ENCODE data around the gene FARP2.

The FARP2 gene

DNA sequence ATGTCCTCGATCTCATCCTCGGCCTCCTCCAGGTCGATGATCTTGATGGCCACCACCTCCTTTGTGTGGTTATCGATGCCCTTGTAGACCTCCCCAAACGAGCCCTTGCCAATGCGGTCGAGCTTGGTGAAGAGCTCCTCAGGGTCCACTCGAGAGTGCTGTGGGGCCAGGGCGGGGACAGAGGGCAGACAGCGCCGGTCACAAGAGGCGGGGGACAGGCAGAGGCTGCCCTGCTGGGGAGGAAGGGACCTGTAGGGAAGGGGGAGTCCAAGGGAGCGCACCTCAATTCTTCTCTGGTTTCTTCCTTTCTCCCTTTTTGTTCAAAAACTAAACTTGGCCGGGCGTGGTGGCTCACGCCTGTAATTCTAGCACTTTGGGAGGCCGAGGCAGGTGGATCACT lies 145.5 kb downstream of the FARP2 start:
- Histone ChIP-seq H3K4me3 (ENCODE audit: low read depth, low read length) (no peak overlapping the region), H3K36me3 (ENCODE audit: control insufficient read depth in 2 of 2, insufficient read depth in 1 of 2, low read length in 2 of 2) (peaks cover 9 to 66% of the 10 kb centered on the region in 2 experiments; a peak in 2 of 3 replicates), H3K27ac (ENCODE audit: extremely low read depth, low read depth, low read length) (no peak overlapping the region), H3K4me1 (ENCODE audit: control insufficient read depth, insufficient read depth, low read length) (peaks cover 3% of the 10 kb centered on the region; the same call in 1 of the 2 replicates), H3K9me3 (ENCODE audit: control insufficient read depth, insufficient read depth, low read depth, low read length) (no peaks in the 10 kb centered on the region)
- no peak for TF ChIP-seq ZNF19 (tag by site-specific recombination; IDR thresholded peaks at IDR 0.05; ENCODE audit: low read depth)
- no peak for TF ChIP-seq KLF7 (tag by site-specific recombination; IDR thresholded peaks at IDR 0.05; ENCODE audit: borderline replicate concordance)
- TF ChIP-seq, protein P1, sequence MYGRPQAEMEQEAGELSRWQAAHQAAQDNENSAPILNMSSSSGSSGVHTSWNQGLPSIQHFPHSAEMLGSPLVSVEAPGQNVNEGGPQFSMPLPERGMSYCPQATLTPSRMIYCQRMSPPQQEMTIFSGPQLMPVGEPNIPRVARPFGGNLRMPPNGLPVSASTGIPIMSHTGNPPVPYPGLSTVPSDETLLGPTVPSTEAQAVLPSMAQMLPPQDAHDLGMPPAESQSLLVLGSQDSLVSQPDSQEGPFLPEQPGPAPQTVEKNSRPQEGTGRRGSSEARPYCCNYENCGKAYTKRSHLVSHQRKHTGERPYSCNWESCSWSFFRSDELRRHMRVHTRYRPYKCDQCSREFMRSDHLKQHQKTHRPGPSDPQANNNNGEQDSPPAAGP (tag by site-specific recombination; IDR thresholded peaks at IDR 0.05), result no peak
- no peak for TF ChIP-seq ZFP41 (tag by site-specific recombination; IDR thresholded peaks at IDR 0.05; ENCODE audit: borderline replicate concordance)
- TF ChIP-seq, protein P2, sequence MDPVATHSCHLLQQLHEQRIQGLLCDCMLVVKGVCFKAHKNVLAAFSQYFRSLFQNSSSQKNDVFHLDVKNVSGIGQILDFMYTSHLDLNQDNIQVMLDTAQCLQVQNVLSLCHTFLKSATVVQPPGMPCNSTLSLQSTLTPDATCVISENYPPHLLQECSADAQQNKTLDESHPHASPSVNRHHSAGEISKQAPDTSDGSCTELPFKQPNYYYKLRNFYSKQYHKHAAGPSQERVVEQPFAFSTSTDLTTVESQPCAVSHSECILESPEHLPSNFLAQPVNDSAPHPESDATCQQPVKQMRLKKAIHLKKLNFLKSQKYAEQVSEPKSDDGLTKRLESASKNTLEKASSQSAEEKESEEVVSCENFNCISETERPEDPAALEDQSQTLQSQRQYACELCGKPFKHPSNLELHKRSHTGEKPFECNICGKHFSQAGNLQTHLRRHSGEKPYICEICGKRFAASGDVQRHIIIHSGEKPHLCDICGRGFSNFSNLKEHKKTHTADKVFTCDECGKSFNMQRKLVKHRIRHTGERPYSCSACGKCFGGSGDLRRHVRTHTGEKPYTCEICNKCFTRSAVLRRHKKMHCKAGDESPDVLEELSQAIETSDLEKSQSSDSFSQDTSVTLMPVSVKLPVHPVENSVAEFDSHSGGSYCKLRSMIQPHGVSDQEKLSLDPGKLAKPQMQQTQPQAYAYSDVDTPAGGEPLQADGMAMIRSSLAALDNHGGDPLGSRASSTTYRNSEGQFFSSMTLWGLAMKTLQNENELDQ (tag by site-specific recombination; IDR thresholded peaks at IDR 0.05; ENCODE audit: low read depth), result no peak
- TF ChIP-seq KLF1 (tag by site-specific recombination; IDR thresholded peaks at IDR 0.05), result no peak
- TF ChIP-seq, protein P3, sequence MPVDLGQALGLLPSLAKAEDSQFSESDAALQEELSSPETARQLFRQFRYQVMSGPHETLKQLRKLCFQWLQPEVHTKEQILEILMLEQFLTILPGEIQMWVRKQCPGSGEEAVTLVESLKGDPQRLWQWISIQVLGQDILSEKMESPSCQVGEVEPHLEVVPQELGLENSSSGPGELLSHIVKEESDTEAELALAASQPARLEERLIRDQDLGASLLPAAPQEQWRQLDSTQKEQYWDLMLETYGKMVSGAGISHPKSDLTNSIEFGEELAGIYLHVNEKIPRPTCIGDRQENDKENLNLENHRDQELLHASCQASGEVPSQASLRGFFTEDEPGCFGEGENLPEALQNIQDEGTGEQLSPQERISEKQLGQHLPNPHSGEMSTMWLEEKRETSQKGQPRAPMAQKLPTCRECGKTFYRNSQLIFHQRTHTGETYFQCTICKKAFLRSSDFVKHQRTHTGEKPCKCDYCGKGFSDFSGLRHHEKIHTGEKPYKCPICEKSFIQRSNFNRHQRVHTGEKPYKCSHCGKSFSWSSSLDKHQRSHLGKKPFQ (tag by site-specific recombination; IDR thresholded peaks at IDR 0.05), result no peak
- TF ChIP-seq ZFP69B (tag by site-specific recombination; IDR thresholded peaks at IDR 0.05), result no peak
- TF ChIP-seq ZNF555 (tag by site-specific recombination; conservative IDR thresholded peaks at IDR 0.05), result no peak
- TF ChIP-seq TCF7L2 (IDR thresholded peaks at IDR 0.05; ENCODE audit: borderline replicate concordance, low read depth, low read length), result no peak
- no peak for TF ChIP-seq RBAK (tag by site-specific recombination; IDR thresholded peaks at IDR 0.05)
- TF ChIP-seq ZNF174 (tag by site-specific recombination; IDR thresholded peaks at IDR 0.05), result no peak
- no peak for TF ChIP-seq SALL2 (tag by site-specific recombination; IDR thresholded peaks at IDR 0.05; ENCODE audit: borderline replicate concordance)
- no peak for TF ChIP-seq WT1 (tag by site-specific recombination; IDR thresholded peaks at IDR 0.05)
- TF ChIP-seq ZNF155 (tag by site-specific recombination; IDR thresholded peaks at IDR 0.05), result no peak
- TF ChIP-seq ZNF658 (tag by site-specific recombination; IDR thresholded peaks at IDR 0.05), result no peak
- TF ChIP-seq, protein P4, sequence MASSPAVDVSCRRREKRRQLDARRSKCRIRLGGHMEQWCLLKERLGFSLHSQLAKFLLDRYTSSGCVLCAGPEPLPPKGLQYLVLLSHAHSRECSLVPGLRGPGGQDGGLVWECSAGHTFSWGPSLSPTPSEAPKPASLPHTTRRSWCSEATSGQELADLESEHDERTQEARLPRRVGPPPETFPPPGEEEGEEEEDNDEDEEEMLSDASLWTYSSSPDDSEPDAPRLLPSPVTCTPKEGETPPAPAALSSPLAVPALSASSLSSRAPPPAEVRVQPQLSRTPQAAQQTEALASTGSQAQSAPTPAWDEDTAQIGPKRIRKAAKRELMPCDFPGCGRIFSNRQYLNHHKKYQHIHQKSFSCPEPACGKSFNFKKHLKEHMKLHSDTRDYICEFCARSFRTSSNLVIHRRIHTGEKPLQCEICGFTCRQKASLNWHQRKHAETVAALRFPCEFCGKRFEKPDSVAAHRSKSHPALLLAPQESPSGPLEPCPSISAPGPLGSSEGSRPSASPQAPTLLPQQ (tag by site-specific recombination; IDR thresholded peaks at IDR 0.05), result no peak
- TF ChIP-seq MZF1 (tag by site-specific recombination; IDR thresholded peaks at IDR 0.05; ENCODE audit: borderline replicate concordance), result no peak
- ChIA-PET CTCF (no interaction called here), POLR2A (no interaction called here)

DNA sequence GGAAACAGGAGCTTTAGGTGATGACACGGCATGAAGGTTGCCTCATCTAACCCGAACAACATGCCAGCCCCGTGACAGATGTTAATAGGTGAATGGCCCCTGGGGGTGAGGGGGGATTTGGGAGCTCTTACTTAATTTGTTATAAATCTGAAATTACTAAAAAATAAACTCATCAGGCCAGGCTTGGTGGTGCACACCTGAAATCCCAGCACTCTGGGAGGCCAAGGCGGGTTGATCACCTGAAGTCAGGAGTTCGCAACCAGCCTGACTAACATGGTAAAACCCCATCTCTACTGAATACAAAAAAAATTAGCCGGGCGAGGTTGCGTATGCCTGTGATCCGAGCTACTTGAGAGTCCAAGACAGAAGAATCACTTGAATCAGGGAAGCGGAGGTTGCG lies 146.2 kb downstream of the FARP2 start:
- TF ChIP-seq ZNF561 (tag by site-specific recombination; IDR thresholded peaks at IDR 0.05; ENCODE audit: borderline replicate concordance), result no peak
- TF ChIP-seq, protein P5, sequence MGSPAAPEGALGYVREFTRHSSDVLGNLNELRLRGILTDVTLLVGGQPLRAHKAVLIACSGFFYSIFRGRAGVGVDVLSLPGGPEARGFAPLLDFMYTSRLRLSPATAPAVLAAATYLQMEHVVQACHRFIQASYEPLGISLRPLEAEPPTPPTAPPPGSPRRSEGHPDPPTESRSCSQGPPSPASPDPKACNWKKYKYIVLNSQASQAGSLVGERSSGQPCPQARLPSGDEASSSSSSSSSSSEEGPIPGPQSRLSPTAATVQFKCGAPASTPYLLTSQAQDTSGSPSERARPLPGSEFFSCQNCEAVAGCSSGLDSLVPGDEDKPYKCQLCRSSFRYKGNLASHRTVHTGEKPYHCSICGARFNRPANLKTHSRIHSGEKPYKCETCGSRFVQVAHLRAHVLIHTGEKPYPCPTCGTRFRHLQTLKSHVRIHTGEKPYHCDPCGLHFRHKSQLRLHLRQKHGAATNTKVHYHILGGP (tag by site-specific recombination; IDR thresholded peaks at IDR 0.05), result no peak
- TF ChIP-seq ZEB2 (tag by site-specific recombination; IDR thresholded peaks at IDR 0.05), result no peak
- TF ChIP-seq GFI1B (tag by site-specific recombination; IDR thresholded peaks at IDR 0.05), result no peak
- TF ChIP-seq MZF1 (tag by site-specific recombination; IDR thresholded peaks at IDR 0.05; ENCODE audit: borderline replicate concordance), result no peak
- no peak for TF ChIP-seq ZNF394 (tag by site-specific recombination; IDR thresholded peaks at IDR 0.05; ENCODE audit: borderline replicate concordance)
- TF ChIP-seq, protein P6, sequence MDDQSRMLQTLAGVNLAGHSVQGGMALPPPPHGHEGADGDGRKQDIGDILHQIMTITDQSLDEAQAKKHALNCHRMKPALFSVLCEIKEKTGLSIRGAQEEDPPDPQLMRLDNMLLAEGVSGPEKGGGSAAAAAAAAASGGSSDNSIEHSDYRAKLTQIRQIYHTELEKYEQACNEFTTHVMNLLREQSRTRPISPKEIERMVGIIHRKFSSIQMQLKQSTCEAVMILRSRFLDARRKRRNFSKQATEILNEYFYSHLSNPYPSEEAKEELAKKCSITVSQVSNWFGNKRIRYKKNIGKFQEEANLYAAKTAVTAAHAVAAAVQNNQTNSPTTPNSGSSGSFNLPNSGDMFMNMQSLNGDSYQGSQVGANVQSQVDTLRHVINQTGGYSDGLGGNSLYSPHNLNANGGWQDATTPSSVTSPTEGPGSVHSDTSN (CRISPR knock-in tag; IDR thresholded peaks at IDR 0.05), result no peak
- no peak overlapping the region for H3K27ac ChIP-seq (ENCODE audit: extremely low read depth, low read depth, low read length)
- no peak overlapping the region for H3K4me3 ChIP-seq (ENCODE audit: low read depth, low read length)
- ChIA-PET POLR2A (no interaction called here), CTCF (no interaction called here)
- H3K9me3 ChIP-seq (ENCODE audit: control insufficient read depth, insufficient read depth, low read depth, low read length), result no peaks in the 10 kb centered on the region
- H3K36me3 ChIP-seq (ENCODE audit: control insufficient read depth in 2 of 2, insufficient read depth in 1 of 2, low read length in 2 of 2), result peaks cover 9 to 58% of the 10 kb centered on the region in 2 experiments; a peak in 2 of 3 replicates
- H3K4me1 ChIP-seq (ENCODE audit: control insufficient read depth, insufficient read depth, low read length), result peaks cover 7% of the 10 kb centered on the region; the same call in 1 of the 2 replicates

All from HEK293 (cell line).